CD4-positive, alpha-beta T cell (primary cell): Measurements from ENCODE around the gene NRN1L. TPM values are rescaled to one million over a fixed set of nuclear protein-coding genes. Genes with fewer than 3 reads are reported as not detected.

Experiments
- ATAC-seq: fragments of 200-7000 bp; cut with Tn5 transposase; one replicate; pipeline ENCODE4 v1.10.0; 2022; ENCODE audit warnings: mild to moderate bottlenecking; ENCODE audit not compliant: poor library complexity
- CTCF ChIA-PET: fragments of 350-600 bp; sonication (Branson Sonifier 250); formaldehyde crosslinking; loops from one replicate; lab custom pipeline; 2021; ENCODE audit warnings: antibody characterized with exemption, inconsistent platforms; lab: Charles Lee
- POLR2A ChIA-PET: fragments of 350-600 bp; sonication (Branson Sonifier 250); formaldehyde crosslinking; loops from one replicate; lab custom pipeline; 2021; ENCODE audit warnings: antibody characterized with exemption, inconsistent platforms; lab: Charles Lee
- DNase-seq, 14 experiments: peaks; one replicate each; pipeline ENCODE4 v3.0.0-alpha.2; 2013 to 2020; ENCODE audit warnings: mixed read lengths in 2 of 14
- H3K27ac ChIP-seq, 2 donors: one replicate each; pipeline versions ENCODE4 v1.5.1 to v1.7.0; 2013; ENCODE audit warnings: low read length in 2 of 2, low read depth in 1 of 2, mild to moderate bottlenecking in 1 of 2
- H3K27me3 ChIP-seq, 2 experiments: 1 replicate in 1 of 2; 2 replicates in 1 of 2; pipeline versions ENCODE4 v1.6.1 to v1.7.0; 2013; ENCODE audit warnings: low read length in 2 of 2, control low read depth in 1 of 2, mild to moderate bottlenecking in 1 of 2, moderate library complexity in 1 of 2; ENCODE audit not compliant: insufficient read depth in 2 of 2, control insufficient read depth in 1 of 2
- H3K36me3 ChIP-seq: one replicate; pipeline ENCODE4 v1.6.1; 2013; ENCODE audit warnings: low read length, control low read depth; ENCODE audit not compliant: insufficient read depth
- H3K4me1 ChIP-seq: one replicate; pipeline ENCODE4 v1.6.1; 2013; ENCODE audit warnings: low read length, control low read depth; ENCODE audit not compliant: insufficient read depth
- H3K4me3 ChIP-seq: one replicate; pipeline ENCODE4 v1.5.1; 2013; ENCODE audit warnings: mild to moderate bottlenecking, low read length, moderate library complexity
- H3K9me3 ChIP-seq, 2 experiments: 1 replicate in 1 of 2; 2 replicates in 1 of 2; pipeline versions ENCODE4 v1.6.1 to v1.7.0; 2013; ENCODE audit warnings: low read length in 2 of 2, mild to moderate bottlenecking in 2 of 2, control low read depth in 1 of 2, moderate library complexity in 1 of 2; ENCODE audit not compliant: control insufficient read depth in 1 of 2, insufficient read depth in 1 of 2
- H3K27ac Mint-ChIP-seq: one replicate; pipeline ENCODE4 v1.8.0; 2020; ENCODE audit warnings: mixed read lengths
- H3K27me3 Mint-ChIP-seq: one replicate; pipeline ENCODE4 v1.8.0; 2021; ENCODE audit warnings: mixed read lengths
- H3K36me3 Mint-ChIP-seq: one replicate; pipeline ENCODE4 v1.8.0; 2021; ENCODE audit warnings: low read depth, mixed read lengths
- H3K4me1 Mint-ChIP-seq: one replicate; pipeline ENCODE4 v1.8.0; 2021; ENCODE audit warnings: low read depth, mixed read lengths
- H3K4me3 Mint-ChIP-seq: one replicate; pipeline ENCODE4 v1.8.0; 2020; ENCODE audit warnings: mild to moderate bottlenecking, mixed read lengths
- H3K9me3 Mint-ChIP-seq: one replicate; pipeline ENCODE4 v1.8.0; 2020; ENCODE audit warnings: mixed read lengths
- intact Hi-C, 2 experiments: fragments of 100-400 bp; cut with DNase I in 1 of 2; cut with micrococcal nuclease in 1 of 2; formaldehyde crosslinking; loops; one replicate each; pipeline versions ENCODE4 v1.15.1 to v1.9.0; 2023 to 2025; cut with DNase I, micrococcal nuclease
- total RNA-seq, 174 experiments: library from RNA in 2 of 174; stranded (reverse) in 2 of 174; gene quantifications; one replicate each; pipeline ENCODE4 v1.2.3 and lab custom pipeline; 2021 to 2026
- TF ChIP-seq, protein P1 (sequence below): fragments of 200-600 bp; IDR thresholded peaks from one replicate; pipeline ENCODE4 v1.8.0; 2022; ENCODE audit warnings: antibody characterized with exemption, mild to moderate bottlenecking

Gene NRN1L
- total RNA-seq, 2 experiments from 2014 or later, result 2.9 to 4.4 TPM

- peaks cover 15% of the 10 kb centered on the region for H3K36me3 Mint-ChIP-seq
- H3K27me3 ChIP-seq, result no peaks in the 10 kb centered on the region
- peaks cover 37% of the 10 kb centered on the region for H3K4me1 Mint-ChIP-seq
- H3K9me3 ChIP-seq, result no peaks in the 10 kb centered on the region
- CTCF ChIA-PET, result interaction anchor here (0.9 to 1.9 kb wide), 3 partner anchors 9 to 77 kb away, joined by 4 to 10 read pairs (median 7); no protein-coding TSS in a partner anchor
- DNase-seq (peak; percentile 87 to 98 (median 92)), ATAC-seq (peak; percentile 98)
- no peaks in the 10 kb centered on the region for H3K9me3 Mint-ChIP-seq
- peak within 1 kb of the TSS; percentile 94 for H3K27ac Mint-ChIP-seq
- POLR2A ChIA-PET, result interaction anchor here (0.5 to 2.2 kb wide), 18 partner anchors 9 to 229 kb away, joined by 3 to 16 read pairs (median 4); partner anchors contain the start of genes GFOD2, NFATC3, PSMB10 and RANBP10
- intact Hi-C loops, result loop anchor here (2.0 to 5.0 kb wide), 5 partner anchors 20 to 51 kb away; partner anchors contain the start of genes CENPT (in 1 of the 2), EDC4 (in 1 of the 2), NUTF2 (in 1 of the 2) and PSMB10 (in 1 of the 2)
- TF ChIP-seq, protein P1, sequence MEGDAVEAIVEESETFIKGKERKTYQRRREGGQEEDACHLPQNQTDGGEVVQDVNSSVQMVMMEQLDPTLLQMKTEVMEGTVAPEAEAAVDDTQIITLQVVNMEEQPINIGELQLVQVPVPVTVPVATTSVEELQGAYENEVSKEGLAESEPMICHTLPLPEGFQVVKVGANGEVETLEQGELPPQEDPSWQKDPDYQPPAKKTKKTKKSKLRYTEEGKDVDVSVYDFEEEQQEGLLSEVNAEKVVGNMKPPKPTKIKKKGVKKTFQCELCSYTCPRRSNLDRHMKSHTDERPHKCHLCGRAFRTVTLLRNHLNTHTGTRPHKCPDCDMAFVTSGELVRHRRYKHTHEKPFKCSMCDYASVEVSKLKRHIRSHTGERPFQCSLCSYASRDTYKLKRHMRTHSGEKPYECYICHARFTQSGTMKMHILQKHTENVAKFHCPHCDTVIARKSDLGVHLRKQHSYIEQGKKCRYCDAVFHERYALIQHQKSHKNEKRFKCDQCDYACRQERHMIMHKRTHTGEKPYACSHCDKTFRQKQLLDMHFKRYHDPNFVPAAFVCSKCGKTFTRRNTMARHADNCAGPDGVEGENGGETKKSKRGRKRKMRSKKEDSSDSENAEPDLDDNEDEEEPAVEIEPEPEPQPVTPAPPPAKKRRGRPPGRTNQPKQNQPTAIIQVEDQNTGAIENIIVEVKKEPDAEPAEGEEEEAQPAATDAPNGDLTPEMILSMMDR, result no peak
- H3K27me3 Mint-ChIP-seq, result no peaks in the 10 kb centered on the region
- no peaks in the 10 kb centered on the region for H3K36me3 ChIP-seq
- H3K4me3 ChIP-seq, result peak within 1 kb of the TSS; percentile 83
- peak within 1 kb of the TSS; percentile 98 for H3K4me3 Mint-ChIP-seq
- H3K4me1 ChIP-seq, result peaks cover 29% of the 10 kb centered on the region
- H3K27ac ChIP-seq, result peak within 1 kb of the TSS; percentile 82 to 83
Observed at GRCh38 chr16:67892899-67893742, 8.4 kb downstream of the NRN1L start, which contains the start of gene PSKH1. TSS of gene PSKH1 (plus strand) at chr16:67893254. CDS start at chr16:67908750, 15,496 bp downstream.

DNA sequence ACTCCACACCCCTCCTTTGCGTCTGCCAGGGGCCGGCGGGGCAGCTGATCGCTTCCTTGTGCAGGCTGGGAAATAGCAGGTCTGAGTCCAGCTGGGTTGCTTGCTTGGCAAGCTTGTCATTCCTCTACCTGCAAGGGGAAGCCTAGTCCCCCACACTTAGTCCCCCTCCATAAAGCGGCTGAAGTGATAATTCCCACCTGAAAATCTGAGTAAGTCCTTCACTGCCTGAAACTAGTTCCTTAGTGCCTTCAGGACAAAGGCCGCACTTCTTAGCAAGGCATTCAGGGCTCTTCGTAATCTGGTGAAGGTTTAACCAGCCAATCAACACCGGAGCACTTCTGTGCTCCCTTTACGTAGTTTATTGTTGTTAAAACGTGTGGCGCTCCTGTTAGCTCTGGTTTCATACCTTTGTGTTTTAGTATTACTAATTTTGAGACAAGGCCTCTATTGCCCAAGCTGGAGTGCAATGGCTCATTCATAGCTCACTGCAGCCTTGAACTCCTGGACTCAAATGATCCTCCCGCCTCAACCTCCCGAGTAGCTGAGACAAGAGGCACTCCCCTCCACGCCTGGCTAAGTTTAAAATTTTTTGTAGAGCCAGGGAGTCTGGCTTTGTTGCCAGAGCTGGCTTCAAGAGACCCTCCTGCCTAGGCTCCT lies 9.2 kb downstream of the NRN1L start:
- DNase-seq (peak in 2 of 14 experiments; percentile 3 to 24), ATAC-seq (no peak)
- no peaks in the 10 kb centered on the region for H3K9me3 ChIP-seq
- Mint-ChIP-seq H3K4me3 (peak overlapping the region; percentile 98), H3K36me3 (peaks cover 15% of the 10 kb centered on the region), H3K9me3 (no peaks in the 10 kb centered on the region), H3K27me3 (no peaks in the 10 kb centered on the region), H3K4me1 (peaks cover 38% of the 10 kb centered on the region), H3K27ac (peak overlapping the region; percentile 94)
- H3K4me3 ChIP-seq, result peak overlapping the region; percentile 83
- ChIA-PET POLR2A (interaction anchor here (0.9 to 2.2 kb wide), 8 partner anchors 42 to 191 kb away, joined by 3 to 7 read pairs (median 4); partner anchors contain the start of genes GFOD2 and NFATC3), CTCF (interaction anchor here (1.7 to 1.9 kb wide), 2 partner anchors 10 to 77 kb away, joined by 7 to 10 read pairs; no protein-coding TSS in a partner anchor)
- TF ChIP-seq, protein P1, result no peak
- H3K4me1 ChIP-seq, result peaks cover 29% of the 10 kb centered on the region
- no peaks in the 10 kb centered on the region for H3K36me3 ChIP-seq
- intact Hi-C loops, result loop anchor here (2.0 to 5.0 kb wide), 5 partner anchors 21 to 52 kb away; partner anchors contain the start of genes CENPT (in 1 of the 2), EDC4 (in 1 of the 2), NUTF2 (in 1 of the 2) and PSMB10 (in 1 of the 2)
- no peaks in the 10 kb centered on the region for H3K27me3 ChIP-seq
- peak overlapping the region; percentile 82 to 83 for H3K27ac ChIP-seq

- ATAC-seq, result no peak
- intact Hi-C loops, result no loop called here
- H3K36me3 Mint-ChIP-seq, result peaks cover 20% of the 10 kb centered on the region
- peaks cover 29% of the 10 kb centered on the region for H3K4me1 ChIP-seq
- H3K4me3 Mint-ChIP-seq, result peak overlapping the region; percentile 27
- peaks cover 10% of the 10 kb centered on the region for H3K36me3 ChIP-seq
- DNase-seq, result no peak
- H3K27ac ChIP-seq, result no peak overlapping the region
- H3K27ac Mint-ChIP-seq, result no peak overlapping the region
- H3K9me3 ChIP-seq, result no peaks in the 10 kb centered on the region
- no peaks in the 10 kb centered on the region for H3K27me3 Mint-ChIP-seq
- TF ChIP-seq, protein P1, result no peak
- H3K27me3 ChIP-seq, result no peaks in the 10 kb centered on the region
- ChIA-PET POLR2A (interaction anchor here (1.1 kb wide), 1 partner anchor 51 kb away, joined by 3 read pairs; the partner anchor contains the start of gene NUTF2), CTCF (interaction anchor here (0.7 to 1.2 kb wide), 2 partner anchors 13 to 81 kb away, joined by 4 read pairs; no protein-coding TSS in a partner anchor)
- H3K4me3 ChIP-seq, result no peak overlapping the region
- peaks cover 53% of the 10 kb centered on the region for H3K4me1 Mint-ChIP-seq
- no peaks in the 10 kb centered on the region for H3K9me3 Mint-ChIP-seq
Observed at GRCh38 chr16:67897231-67897630, 12.5 kb downstream of the NRN1L start.
